ENCODE measurements around the gene CFAP46. TPM values are rescaled to one million over a fixed set of nuclear protein-coding genes. Genes with fewer than 3 reads are reported as not detected.

CFAP46 gene
- total and polyA plus RNA-seq, 2 of the 4 experiments (the other 2 are of a cell fraction), result 1.3 to 1.8 TPM

GRCh38 chr10:132845041-132845551, 97.3 kb downstream of the CFAP46 start:
- dilution Hi-C loops (cut with HindIII; ENCODE audit: low sequenced_read_pairs, unreplicated experiment) (no loop called here), intact Hi-C loops (cut with micrococcal nuclease) (no loop called here), in situ Hi-C loops (cut with MboI; ENCODE audit: low sequenced_read_pairs) (no loop called here)
- WGBS, 2 experiments (ENCODE audit: extremely low coverage in 2 of 2, insufficient read length in 1 of 2), result 73% methylated on average over 11 of the region's 15 CpGs; no CpG with 5 or more reads in 1 of the 2 experiments
- ATAC-seq (ENCODE audit: low read depth) (no peak), DNase-seq (no peak)
- Histone ChIP-seq H4K8ac (ENCODE audit: low read depth in 2 of 2, low read length in 2 of 2) (no peak overlapping the region), H3K4me3 (ENCODE audit: insufficient read depth, low read depth, low read length) (no peak overlapping the region), H3K79me1 (ENCODE audit: low read depth in 1 of 2, low read length in 2 of 2) (no peaks in the 10 kb centered on the region), H3K36me3 (ENCODE audit: control insufficient read depth, insufficient read depth, low read length) (no peaks in the 10 kb centered on the region), H4K20me1 (ENCODE audit: insufficient read depth, low read length) (no peaks in the 10 kb centered on the region), H4K5ac (ENCODE audit: low read depth, low read length) (no peak overlapping the region), H2AK5ac (ENCODE audit: low read depth, low read length) (no peak overlapping the region), H2AFZ (replicated peaks; ENCODE audit: low read length, poor library complexity) (no peak overlapping the region), H2BK120ac (ENCODE audit: low read depth, low read length) (no peak overlapping the region), H3K4me2 (ENCODE audit: low read depth, low read length) (no peak overlapping the region), H3K23ac (ENCODE audit: low read depth, low read length) (no peak overlapping the region), H3K4me1 (ENCODE audit: control insufficient read depth, insufficient read depth, low read length) (no peaks in the 10 kb centered on the region), H3K9ac (ENCODE audit: low read depth, low read length) (no peak overlapping the region), H3K27me3 (ENCODE audit: control insufficient read depth, insufficient read depth, low read length) (peaks cover 28% of the 10 kb centered on the region), H3K18ac (ENCODE audit: low read depth, low read length) (no peak overlapping the region), H3K14ac (replicated peaks; ENCODE audit: low read depth, low read length) (no peak overlapping the region), H2AK9ac (replicated peaks; ENCODE audit: low read depth, low read length, poor library complexity) (no peak overlapping the region), H2BK20ac (ENCODE audit: low read depth, low read length) (no peak overlapping the region), H2BK15ac (ENCODE audit: low read depth, low read length) (no peak overlapping the region), H4K91ac (ENCODE audit: insufficient read depth, low read depth, low read length) (no peak overlapping the region), H3K27ac (ENCODE audit: insufficient read depth, low read length) (no peak overlapping the region), H3K56ac (ENCODE audit: extremely low read depth, insufficient read depth, low read length) (no peak overlapping the region), H3K9me1 (ENCODE audit: insufficient read depth, low read length) (no peaks in the 10 kb centered on the region), H3K9me3 (ENCODE audit: control insufficient read depth, insufficient read depth, low read length) (peaks cover 19% of the 10 kb centered on the region), H3K4ac (ENCODE audit: low read depth, low read length) (no peak overlapping the region), H2BK5ac (ENCODE audit: low read depth, low read length, poor library complexity, severe bottlenecking) (no peak overlapping the region)
- ChIA-PET CTCF (no interaction called here), POLR2A (ENCODE audit: unreplicated experiment) (no interaction called here)
- BruUV-seq (replicated peaks), result no TSS peak
- no peak for TF ChIP-seq MAZ (IDR thresholded peaks at IDR 0.05; ENCODE audit: borderline replicate concordance, low read depth, low read length)
- TF ChIP-seq MAFK (IDR thresholded peaks at IDR 0.05; ENCODE audit: low read depth, low read length), result no peak
- TF ChIP-seq CEBPB (IDR thresholded peaks at IDR 0.05; ENCODE audit: low read depth, low read length), result no peak
- TF ChIP-seq USF2 (IDR thresholded peaks at IDR 0.05; ENCODE audit: low read depth, low read length), result no peak
- no peak for TF ChIP-seq RAD21 (IDR thresholded peaks at IDR 0.05; ENCODE audit: low read length)
- TF ChIP-seq RCOR1 (IDR thresholded peaks at IDR 0.05; ENCODE audit: insufficient replicate concordance, low read length), result no peak
- TF ChIP-seq POLR2A (IDR thresholded peaks at IDR 0.05; ENCODE audit: low read depth, low read length), result no peak
- no peak for TF ChIP-seq MXI1 (IDR thresholded peaks at IDR 0.05; ENCODE audit: borderline replicate concordance, low read depth, low read length)
- TF ChIP-seq RFX5 (IDR thresholded peaks at IDR 0.05; ENCODE audit: low read depth, low read length), result no peak
